Heart right ventricle (tissue), 16 donors: ENCODE data around the gene TMPRSS9. TPM values are rescaled to one million over a fixed set of nuclear protein-coding genes. Genes with fewer than 3 reads are reported as not detected.

Experiments used
- ATAC-seq, 8 donors: fragments of 200-7000 bp; cut with Tn5 transposase; one replicate each; pipeline ENCODE4 v1.9.1; 2020; ENCODE audit warnings: mild to moderate bottlenecking in 8 of 8, moderate library complexity in 8 of 8, moderate number of reproducible peaks in 1 of 8
- DNase-seq, 2 donors: peaks; one replicate each; pipeline ENCODE4 v3.0.0-alpha.2; 2020
- H3K27ac ChIP-seq, 10 donors: fragments of 200-600 bp; sonication (generic) in 2 of 10; one replicate each; pipeline versions ENCODE4 v1.5.0 to v1.8.0; 2020 to 2022; ENCODE audit warnings: mild to moderate bottlenecking in 3 of 10
- H3K27me3 ChIP-seq, 7 donors: fragments of 200-600 bp; one replicate each; pipeline ENCODE4 v1.8.0; 2021 to 2022; ENCODE audit warnings: mild to moderate bottlenecking in 2 of 7
- H3K36me3 ChIP-seq, 9 donors: fragments of 200-600 bp; sonication (generic) in 1 of 9; one replicate each; pipeline versions ENCODE4 v1.5.0 to v1.8.0; 2020 to 2022; ENCODE audit warnings: mild to moderate bottlenecking in 2 of 9
- H3K4me1 ChIP-seq, 9 donors: fragments of 200-600 bp; sonication (generic) in 1 of 9; one replicate each; pipeline versions ENCODE4 v1.5.0 to v1.8.0; 2020 to 2022; ENCODE audit warnings: mild to moderate bottlenecking in 4 of 9
- H3K4me3 ChIP-seq, 10 donors: fragments of 200-600 bp; sonication (generic) in 2 of 10; one replicate each; pipeline versions ENCODE4 v1.5.0 to v1.8.0; 2020 to 2022; ENCODE audit warnings: mild to moderate bottlenecking in 7 of 10, moderate library complexity in 2 of 10
- H3K9me3 ChIP-seq, 11 donors: fragments of 200-600 bp in 10 of 11; sonication (generic) in 2 of 11; one replicate each; pipeline versions ENCODE4 v1.5.0 to v1.8.0; 2013 to 2022; ENCODE audit warnings: mild to moderate bottlenecking in 2 of 11, control low read depth in 1 of 11, moderate library complexity in 1 of 11
- WGBS, 2 donors: extraction: QIAGEN DNeasy Blood & Tissue Kit; methylation state at CpG; one replicate each; pipeline ENCODE4 v1.1.7; 2013; ENCODE audit warnings: inconsistent platforms in 1 of 2; 5-methylcytosine and 5-hydroxymethylcytosine counted together
- intact Hi-C, 10 donors: fragments of 100-400 bp; cut with DNase I; formaldehyde crosslinking; loops; one replicate each; pipeline versions ENCODE4 v1.11.1 to v1.14.2; 2022
- polyA plus RNA-seq, 2 donors: library from polyadenylated mRNA; stranded (reverse); fragments of 200-250 nt; gene quantifications; one replicate each; pipeline ENCODE4 v1.2.3, GENCODE V29; 2013
- total RNA-seq, 10 donors: library from RNA; stranded (reverse); fragmentation: NEBNext Ultra II Directional in 3 of 10; extraction: Animal tissue kit (Norgen Biotek cat#: 25700) in 3 of 10; gene quantifications; one replicate each; pipeline versions ENCODE4 v1.2.1 to v1.2.4, GENCODE V29; 2021 to 2023
- TF ChIP-seq, protein P1 (sequence below), 9 donors: fragments of 200-600 bp; sonication (generic) in 2 of 9; IDR thresholded peaks; one replicate each; pipeline versions ENCODE4 v1.5.0 to v1.8.0; 2021 to 2022; ENCODE audit warnings: antibody characterized with exemption in 9 of 9, mild to moderate bottlenecking in 5 of 9, moderate library complexity in 1 of 9
- donor health status: Arrhythmogenic right ventricular cardiomyopathy.
- donor health status: ischemic (EF 13 %, LVEDD 7.1; RV severe dilation, severe dysfunction).
- donor health status: healthy with polysubstance abuse.
- donor health status: DM: no; HTN: yes; CAD: no.
- donor health status: DM: no; HTN: no; CAD: no.
- donor health status: ischemic (EF 25% LVEDD 6.9; RV normal size, moderate dysfunction).
- donor health status: ischemic (EF 25% LVEDD 5.7; RV mildly dilated, moderate dysfunction).
- donor health status: healthy.
- donor health status: DM: yes; HTN: yes; CAD: no.
- donor health status: Ischemic cardiomyopathy.
- donor health status: ischemic (EF 35%, LVEDD 5.7; RV mildly dilated, moderate dysfunction).
- donor health status: nonischemic (EF 11% LVEDD 7.7; RV severe dilation, severe dysfunction).
- donor health status: DM: yes; HTN: yes; CAD: no.
- donor health status: PGD.
- donor health status: ischemic (EF 29% LVEDD 5.4; RV normal size, mild dysfunction).
- donor health status: nonischemic (EF 23%, LVEDD 6.1; RV moderate dilation, normal function).

The TMPRSS9 gene
- total and polyA plus RNA-seq, 12 donors, result 0.01 TPM; not detected in 11

DNA sequence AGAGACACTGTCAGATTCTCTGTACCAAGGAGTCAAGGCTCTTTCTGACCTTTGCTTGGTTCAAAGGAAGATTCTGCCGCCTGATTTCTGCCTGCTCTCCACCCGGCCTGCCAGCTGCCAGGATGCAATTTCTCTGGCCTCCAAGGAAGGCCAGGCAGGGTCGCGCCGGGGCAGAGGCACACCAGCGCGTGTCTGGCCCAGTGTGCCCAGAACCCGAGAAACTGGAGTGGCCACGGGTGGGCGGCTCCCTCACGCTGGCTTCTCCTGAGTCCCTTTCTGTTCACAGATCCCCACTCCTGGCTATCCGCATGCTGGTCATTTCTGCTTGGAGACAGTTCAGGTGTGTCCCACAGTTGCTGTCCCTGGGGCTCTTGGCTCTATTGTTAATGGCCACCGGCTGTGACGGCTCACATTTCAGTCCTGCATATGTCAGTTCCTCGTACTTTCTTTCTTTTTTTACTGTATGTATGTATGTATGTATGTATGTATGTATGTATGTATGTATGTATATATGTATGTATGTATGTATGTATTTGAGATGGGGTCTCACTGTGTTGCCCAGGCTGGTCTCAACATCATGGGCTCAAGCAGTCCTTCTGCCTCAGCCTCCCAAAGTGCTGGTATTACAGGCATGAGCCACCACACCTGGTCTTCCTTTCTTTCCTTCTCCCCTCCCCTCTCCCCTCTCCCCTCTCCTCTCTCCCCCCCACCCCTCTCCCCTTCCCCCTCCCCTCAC lies 16.9 kb downstream of the TMPRSS9 start:
- Histone ChIP-seq H3K27me3 (peaks cover 0 to 23% (median 8%) of the 10 kb centered on the region in 7 donors), H3K27ac (no peak overlapping the region), H3K4me3 (no peak overlapping the region), H3K9me3 (peaks cover 0 to 19% (median 0%) of the 10 kb centered on the region in 11 donors), H3K4me1 (no peaks in the 10 kb centered on the region), H3K36me3 (no peaks in the 10 kb centered on the region)
- intact Hi-C loops, result no loop called here
- WGBS, 2 donors, result 76% methylated on average over 15 of the region's 15 CpGs
- TF ChIP-seq, protein P1, sequence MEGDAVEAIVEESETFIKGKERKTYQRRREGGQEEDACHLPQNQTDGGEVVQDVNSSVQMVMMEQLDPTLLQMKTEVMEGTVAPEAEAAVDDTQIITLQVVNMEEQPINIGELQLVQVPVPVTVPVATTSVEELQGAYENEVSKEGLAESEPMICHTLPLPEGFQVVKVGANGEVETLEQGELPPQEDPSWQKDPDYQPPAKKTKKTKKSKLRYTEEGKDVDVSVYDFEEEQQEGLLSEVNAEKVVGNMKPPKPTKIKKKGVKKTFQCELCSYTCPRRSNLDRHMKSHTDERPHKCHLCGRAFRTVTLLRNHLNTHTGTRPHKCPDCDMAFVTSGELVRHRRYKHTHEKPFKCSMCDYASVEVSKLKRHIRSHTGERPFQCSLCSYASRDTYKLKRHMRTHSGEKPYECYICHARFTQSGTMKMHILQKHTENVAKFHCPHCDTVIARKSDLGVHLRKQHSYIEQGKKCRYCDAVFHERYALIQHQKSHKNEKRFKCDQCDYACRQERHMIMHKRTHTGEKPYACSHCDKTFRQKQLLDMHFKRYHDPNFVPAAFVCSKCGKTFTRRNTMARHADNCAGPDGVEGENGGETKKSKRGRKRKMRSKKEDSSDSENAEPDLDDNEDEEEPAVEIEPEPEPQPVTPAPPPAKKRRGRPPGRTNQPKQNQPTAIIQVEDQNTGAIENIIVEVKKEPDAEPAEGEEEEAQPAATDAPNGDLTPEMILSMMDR (IDR thresholded peaks at IDR 0.05), result no peak
- ATAC-seq (no peak), DNase-seq (no peak)

- Histone ChIP-seq H3K27me3 (peaks cover 0 to 13% (median 6%) of the 10 kb centered on the region in 7 donors), H3K27ac (no peak overlapping the region), H3K36me3 (no peaks in the 10 kb centered on the region), H3K4me3 (no peak overlapping the region), H3K4me1 (peaks cover 0 to 8% (median 3%) of the 10 kb centered on the region in 9 donors), H3K9me3 (peaks cover 0 to 19% (median 0%) of the 10 kb centered on the region in 11 donors)
- intact Hi-C loops, result loop anchor here in 1 of 10 donors (10.0 kb wide), 1 partner anchor 96 kb away; the partner anchor contains the start of gene PEAK3
- TF ChIP-seq, protein P1 (IDR thresholded peaks at IDR 0.05), result no peak
- WGBS, 2 donors, result 82 to 83% methylated on average over 2 of the region's 2 CpGs
- no peak for DNase-seq
- no peak for ATAC-seq
These were observed 20.5 kb downstream of the TMPRSS9 start for GRCh38 chr19:2380567-2380966.

DNA sequence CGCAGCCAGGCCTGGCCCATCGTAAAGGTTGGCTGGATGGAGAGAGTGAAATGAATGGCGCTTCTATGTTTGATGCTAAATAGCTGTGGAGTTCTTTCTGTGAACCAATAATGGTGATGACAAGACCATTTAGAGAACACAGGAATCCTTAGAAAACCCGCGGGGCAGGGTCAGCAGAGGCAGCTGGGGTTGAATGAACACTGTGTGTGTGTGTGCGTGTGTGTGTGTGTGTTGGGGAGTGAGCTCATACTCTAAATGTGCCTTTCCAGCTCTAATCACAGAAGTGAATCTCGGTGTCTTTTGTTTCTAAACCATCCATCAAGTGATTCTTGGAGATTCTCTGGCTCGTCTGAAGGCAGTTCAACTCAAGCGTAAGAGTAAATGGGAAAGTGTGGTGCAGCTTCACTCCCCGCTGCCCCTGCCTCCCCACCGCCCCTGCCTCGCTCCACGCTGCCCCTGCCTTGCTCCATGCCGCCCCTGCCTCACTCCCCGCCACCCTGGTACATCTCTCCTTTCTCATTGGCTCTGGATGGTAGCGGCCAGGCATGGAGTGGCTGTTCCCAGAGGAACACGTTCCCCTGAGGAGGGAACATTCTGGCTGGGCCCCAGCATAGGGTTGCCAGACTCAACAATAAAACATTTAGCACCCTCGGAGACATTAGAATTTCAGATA lies 21.2 kb downstream of the TMPRSS9 start:
- peaks cover 0 to 19% (median 0%) of the 10 kb centered on the region in 11 donors for H3K9me3 ChIP-seq
- no peak for DNase-seq
- H3K4me1 ChIP-seq, result peaks cover 0 to 8% (median 3%) of the 10 kb centered on the region in 9 donors
- no peak overlapping the region for H3K27ac ChIP-seq
- H3K4me3 ChIP-seq, result no peak overlapping the region
- TF ChIP-seq, protein P1 (IDR thresholded peaks at IDR 0.05), result no peak
- intact Hi-C loops, result loop anchor here in 1 of 10 donors (10.0 kb wide), 1 partner anchor 96 kb away; the partner anchor contains the start of gene PEAK3
- WGBS, 2 donors, result 52 to 57% methylated on average over 18 of the region's 18 CpGs
- no peak for ATAC-seq
- H3K27me3 ChIP-seq, result peaks cover 0 to 14% (median 10%) of the 10 kb centered on the region in 7 donors
- H3K36me3 ChIP-seq, result no peaks in the 10 kb centered on the region

DNA sequence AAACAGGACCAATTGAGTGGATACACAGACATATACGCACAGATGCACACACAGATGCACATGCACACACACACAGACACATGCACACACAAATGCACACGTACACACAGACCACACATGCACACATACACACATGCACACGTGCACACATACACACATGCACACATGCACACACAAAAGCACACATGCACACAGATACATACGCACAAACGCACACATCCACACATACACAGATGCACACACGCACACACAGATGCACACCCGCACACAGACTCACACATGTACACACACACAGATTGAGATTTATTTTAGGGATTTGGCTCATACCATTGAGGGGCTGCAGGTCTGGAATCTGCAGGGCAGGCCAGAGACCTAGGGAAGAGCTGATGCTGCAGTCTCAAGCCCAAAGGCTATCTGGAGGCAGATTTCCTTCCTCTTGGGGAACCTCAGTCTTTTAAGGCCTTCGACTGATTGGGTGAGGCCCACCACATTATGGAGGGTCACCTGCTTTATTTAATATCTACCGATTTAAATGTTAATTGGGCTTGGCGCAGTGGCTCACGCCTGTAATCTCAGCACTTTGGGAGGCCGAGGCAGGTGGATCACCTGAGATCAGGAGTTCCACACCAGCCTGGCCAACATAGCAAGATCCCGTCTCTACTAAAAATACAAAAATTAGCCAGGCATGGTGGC lies 22.6 kb downstream of the TMPRSS9 start:
- no peaks in the 10 kb centered on the region for H3K36me3 ChIP-seq
- TF ChIP-seq, protein P1 (IDR thresholded peaks at IDR 0.05), result no peak
- H3K27ac ChIP-seq, result no peak overlapping the region
- H3K27me3 ChIP-seq, result peaks cover 0 to 23% (median 13%) of the 10 kb centered on the region in 7 donors
- H3K4me3 ChIP-seq, result no peak overlapping the region
- DNase-seq (no peak), ATAC-seq (no peak)
- peaks cover 0 to 19% (median 0%) of the 10 kb centered on the region in 11 donors for H3K9me3 ChIP-seq
- 89 to 92% methylated on average over 13 of the region's 13 CpGs for WGBS, 2 donors
- intact Hi-C loops, result loop anchor here in 1 of 10 donors (10.0 kb wide), 1 partner anchor 98 kb away; the partner anchor contains the start of gene PEAK3
- peaks cover 0 to 8% (median 3%) of the 10 kb centered on the region in 9 donors for H3K4me1 ChIP-seq
